Testis (tissue), 2 donors: ENCODE data around the gene REPS1.

ENCODE experiments used
- CTCF ChIP-seq, 3 experiments: fragments of 450-650 bp in 2 of 3; fragments of 200-600 bp in 1 of 3; sonication (generic) in 1 of 3; IDR thresholded peaks; one replicate each; pipeline ENCODE4 v1.5.1; 2016 to 2019; ENCODE audit warnings: antibody characterized with exemption in 3 of 3, mild to moderate bottlenecking in 2 of 3, moderate library complexity in 1 of 3
- POLR2A ChIP-seq: fragments of 450-650 bp; IDR thresholded peaks from one replicate; pipeline ENCODE4 v1.6.1; 2017; ENCODE audit warnings: antibody characterized with exemption, mild to moderate bottlenecking, moderate library complexity

GRCh38 chr6:138970856-138971425, 17.1 kb downstream of the REPS1 start:
- TF ChIP-seq CTCF (IDR thresholded peaks at IDR 0.05) (no peak), POLR2A (no peak)
